ENCODE results near the gene SEMA3F.

Gene SEMA3F

DNA sequence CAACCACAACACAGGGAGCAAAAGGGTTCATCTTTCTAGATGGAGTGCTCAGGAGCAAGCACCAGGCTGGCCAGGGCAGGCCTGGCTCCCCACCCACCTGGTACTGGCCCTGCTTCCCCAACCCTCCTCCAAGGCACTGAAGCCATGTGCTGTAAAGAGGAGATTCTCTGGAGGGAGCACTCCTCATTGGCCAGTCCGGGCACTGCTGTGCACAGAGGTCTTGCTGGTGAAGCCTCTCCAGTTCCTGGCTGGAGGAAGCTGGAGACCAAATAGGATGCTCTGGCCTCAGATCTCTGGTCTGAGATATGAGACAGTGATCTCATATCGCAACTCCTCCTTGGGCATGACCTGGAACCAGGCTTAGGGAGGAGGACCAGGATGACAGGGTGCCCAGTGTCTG, 7.7 kb upstream of the SEMA3F start:
- no peak for DNase-seq (ENCODE audit: low read depth)
- TF ChIP-seq, protein P1, sequence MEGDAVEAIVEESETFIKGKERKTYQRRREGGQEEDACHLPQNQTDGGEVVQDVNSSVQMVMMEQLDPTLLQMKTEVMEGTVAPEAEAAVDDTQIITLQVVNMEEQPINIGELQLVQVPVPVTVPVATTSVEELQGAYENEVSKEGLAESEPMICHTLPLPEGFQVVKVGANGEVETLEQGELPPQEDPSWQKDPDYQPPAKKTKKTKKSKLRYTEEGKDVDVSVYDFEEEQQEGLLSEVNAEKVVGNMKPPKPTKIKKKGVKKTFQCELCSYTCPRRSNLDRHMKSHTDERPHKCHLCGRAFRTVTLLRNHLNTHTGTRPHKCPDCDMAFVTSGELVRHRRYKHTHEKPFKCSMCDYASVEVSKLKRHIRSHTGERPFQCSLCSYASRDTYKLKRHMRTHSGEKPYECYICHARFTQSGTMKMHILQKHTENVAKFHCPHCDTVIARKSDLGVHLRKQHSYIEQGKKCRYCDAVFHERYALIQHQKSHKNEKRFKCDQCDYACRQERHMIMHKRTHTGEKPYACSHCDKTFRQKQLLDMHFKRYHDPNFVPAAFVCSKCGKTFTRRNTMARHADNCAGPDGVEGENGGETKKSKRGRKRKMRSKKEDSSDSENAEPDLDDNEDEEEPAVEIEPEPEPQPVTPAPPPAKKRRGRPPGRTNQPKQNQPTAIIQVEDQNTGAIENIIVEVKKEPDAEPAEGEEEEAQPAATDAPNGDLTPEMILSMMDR (IDR thresholded peaks at IDR 0.05; ENCODE audit: low read length, missing control alignments), result no peak
- no peak overlapping the region for H3K4me3 ChIP-seq (replicated peaks; ENCODE audit: low read depth, low read length)

DNA sequence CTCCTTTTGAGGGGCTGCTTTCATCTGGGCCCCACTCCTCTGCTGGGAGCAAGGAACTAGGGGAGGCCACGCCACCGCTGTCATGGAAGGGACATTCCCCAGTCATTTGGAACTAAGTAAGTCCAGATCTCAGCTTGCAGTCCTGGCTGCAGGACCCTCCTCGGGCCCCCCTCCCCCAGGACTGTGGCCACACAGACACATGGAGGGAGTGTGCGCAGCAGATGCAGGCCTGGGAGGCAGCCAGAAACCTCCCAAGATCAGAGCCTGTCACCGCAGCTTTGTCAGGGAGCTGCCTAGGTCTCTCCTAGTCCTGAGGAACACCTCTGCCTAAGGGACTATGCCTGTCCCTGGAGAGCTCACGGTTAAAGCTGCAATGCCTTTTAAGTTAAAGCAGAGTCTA, 7.3 kb upstream of the SEMA3F start:
- H3K4me3 ChIP-seq (replicated peaks; ENCODE audit: low read depth, low read length), result no peak overlapping the region
- no peak for DNase-seq (ENCODE audit: low read depth)
- TF ChIP-seq, protein P1 (IDR thresholded peaks at IDR 0.05; ENCODE audit: low read length, missing control alignments), result no peak

DNA sequence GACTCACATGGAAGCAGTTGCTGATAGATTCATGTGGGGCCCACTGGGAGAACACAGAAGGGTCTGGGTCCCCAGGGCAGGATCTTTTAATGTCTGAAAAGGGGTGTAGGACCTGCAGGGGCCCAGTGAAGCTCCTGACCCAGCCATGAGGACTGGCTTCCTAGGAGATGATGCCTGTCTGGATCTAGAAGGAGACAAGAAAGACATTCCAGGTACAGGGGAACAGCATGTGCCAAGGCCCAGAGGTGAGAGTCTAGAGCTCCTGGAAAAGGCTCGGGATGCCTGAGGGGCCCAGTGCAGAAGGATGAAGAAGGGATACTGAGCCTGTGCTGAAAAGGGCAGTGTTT, 4.7 kb upstream of the SEMA3F start:
- no peak overlapping the region for H3K4me3 ChIP-seq (replicated peaks; ENCODE audit: low read depth, low read length)
- TF ChIP-seq, protein P1 (IDR thresholded peaks at IDR 0.05; ENCODE audit: low read length, missing control alignments), result no peak
- no peak for DNase-seq (ENCODE audit: low read depth)

DNA sequence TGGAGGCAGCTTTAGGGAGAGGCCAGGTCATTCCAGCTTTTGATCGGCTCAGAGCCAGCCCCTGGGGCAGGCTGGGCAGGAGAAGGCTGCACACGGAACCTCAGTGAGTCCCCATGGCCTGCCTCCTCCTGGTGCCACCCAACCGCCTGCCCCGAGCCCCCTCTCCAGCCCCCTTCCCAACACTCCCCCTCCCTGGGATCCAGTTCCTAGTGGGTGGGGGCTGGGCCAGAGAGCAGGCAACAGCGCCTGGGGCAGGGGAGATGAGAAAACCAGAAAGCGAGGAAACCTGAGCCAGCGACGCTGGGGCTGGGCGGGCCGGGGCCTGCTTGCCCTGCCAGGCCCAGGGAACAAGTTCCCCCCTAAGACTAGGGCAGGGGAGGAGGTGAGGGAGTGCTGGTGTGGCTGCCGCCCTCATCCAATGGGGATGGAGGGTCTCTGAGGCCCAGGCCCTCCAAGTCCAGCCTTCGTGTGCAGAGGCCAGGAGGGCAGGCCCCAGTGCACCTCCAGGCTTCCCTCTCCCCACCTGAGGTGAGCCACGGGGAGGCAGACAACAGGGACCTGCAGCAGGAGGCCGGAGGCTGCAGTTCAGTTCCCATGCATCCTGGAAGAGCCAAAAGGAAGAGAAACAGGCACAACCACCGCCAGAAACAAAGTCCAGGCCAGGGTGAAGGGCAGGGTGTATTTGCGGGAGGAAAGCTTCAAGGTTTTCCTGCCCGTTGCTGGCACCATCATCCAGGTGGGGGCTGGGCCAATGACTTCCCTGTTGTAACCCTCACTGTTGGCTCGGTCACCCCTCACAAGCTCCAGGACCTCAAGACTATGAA, 4.0 kb upstream of the SEMA3F start:
- no peak overlapping the region for H3K4me3 ChIP-seq (replicated peaks; ENCODE audit: low read depth, low read length)
- DNase-seq (ENCODE audit: low read depth), result no peak
- TF ChIP-seq, protein P1 (IDR thresholded peaks at IDR 0.05; ENCODE audit: low read length, missing control alignments), result no peak

DNA sequence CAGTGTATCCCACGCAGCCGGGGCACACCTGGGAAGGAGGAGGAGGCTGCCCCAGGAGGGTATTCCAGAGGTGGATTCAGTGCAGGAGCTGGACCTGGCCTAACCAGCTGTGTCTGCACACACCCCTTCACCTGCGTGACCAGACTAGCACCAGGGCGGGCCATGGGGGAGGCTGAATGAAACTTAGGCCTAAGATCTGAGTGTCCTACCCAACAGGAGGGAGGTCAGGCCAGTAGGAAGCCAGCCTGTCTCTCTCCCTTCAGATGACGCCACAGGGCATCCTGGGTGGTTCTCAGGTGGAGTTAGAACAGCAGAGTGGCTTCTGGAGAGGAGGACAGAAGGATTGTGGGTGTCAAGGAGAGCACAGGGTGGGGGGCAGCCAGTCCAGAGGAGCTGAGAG, 3.4 kb upstream of the SEMA3F start:
- no peak overlapping the region for H3K4me3 ChIP-seq (replicated peaks; ENCODE audit: low read depth, low read length)
- DNase-seq (ENCODE audit: low read depth), result no peak
- TF ChIP-seq, protein P1 (IDR thresholded peaks at IDR 0.05; ENCODE audit: low read length, missing control alignments), result no peak

DNA sequence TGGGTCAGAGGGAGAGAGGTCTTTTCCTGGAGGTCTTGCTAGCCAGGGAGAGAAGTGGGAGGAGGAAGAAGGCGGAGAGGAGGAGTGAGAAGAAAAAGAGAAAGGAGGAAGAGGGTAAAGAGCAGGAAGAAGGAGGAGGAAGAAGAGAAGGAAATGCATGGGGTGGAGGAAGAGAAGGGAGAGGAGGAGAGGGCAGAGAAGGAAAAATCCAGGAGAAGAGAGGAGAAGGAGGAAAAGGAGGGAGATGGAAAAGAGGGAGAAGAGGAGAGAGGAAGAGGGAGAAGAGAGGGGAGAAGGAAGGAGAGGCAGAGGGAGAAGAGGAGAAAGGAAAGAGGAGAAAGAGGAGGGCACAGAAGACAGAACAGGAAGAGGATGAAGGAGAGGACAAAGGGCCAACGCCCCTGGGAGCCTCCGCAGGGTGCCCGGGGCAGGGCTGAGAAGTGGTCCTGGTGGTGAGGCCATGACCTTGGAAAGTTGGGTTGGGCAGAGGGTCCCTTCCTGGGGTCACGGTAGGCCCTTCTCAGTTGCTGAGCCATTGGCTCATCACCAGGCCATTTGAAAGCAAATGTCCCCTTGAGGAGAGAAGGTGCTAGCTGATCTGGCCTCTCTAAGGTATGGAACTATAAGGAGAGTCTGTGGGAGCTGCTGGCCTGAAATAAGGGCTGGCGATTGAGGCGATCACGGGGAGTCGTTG, 1.2 kb upstream of the SEMA3F start:
- TF ChIP-seq, protein P1 (IDR thresholded peaks at IDR 0.05; ENCODE audit: low read length, missing control alignments), result no peak
- no peak for DNase-seq (ENCODE audit: low read depth)
- H3K4me3 ChIP-seq (replicated peaks; ENCODE audit: low read depth, low read length), result no peak overlapping the region

Data from fibroblast of pulmonary artery (primary cell).